GM23248 (cell line): ENCODE results near the gene PRKCE. TPM values are rescaled to one million over a fixed set of nuclear protein-coding genes. Genes with fewer than 3 reads are reported as not detected.

Source experiments
- DNase-seq: peaks from one replicate; pipeline ENCODE4 v3.0.0-alpha.2; 2015
- H2AFZ ChIP-seq: fragments of 200-600 bp; sonication (generic); 2 replicates; pipeline ENCODE4 v1.6.1; 2016; ENCODE audit warnings: antibody characterized with exemption
- H3F3A ChIP-seq: fragments of 200-600 bp; sonication (generic); 2 replicates; pipeline ENCODE4 v1.6.1; 2016; ENCODE audit warnings: mild to moderate bottlenecking, antibody characterized with exemption, mixed run types; ENCODE audit not compliant: insufficient read depth
- H3K27ac ChIP-seq: fragments of 200-600 bp; sonication (generic); 2 replicates; pipeline ENCODE4 v1.5.1; 2016; ENCODE audit warnings: mild to moderate bottlenecking
- H3K27me3 ChIP-seq: fragments of 200-600 bp; sonication (generic); replicated peaks from 2 replicates; pipeline ENCODE4 v1.6.1; 2016; ENCODE audit warnings: mild to moderate bottlenecking; ENCODE audit not compliant: insufficient read depth
- H3K36me3 ChIP-seq: fragments of 200-600 bp; sonication (generic); 2 replicates; pipeline ENCODE4 v1.6.1; 2016; ENCODE audit warnings: low read depth, mild to moderate bottlenecking
- H3K4me1 ChIP-seq: fragments of 200-600 bp; sonication (generic); 2 replicates; pipeline ENCODE4 v1.6.1; 2016; ENCODE audit warnings: mild to moderate bottlenecking; ENCODE audit not compliant: insufficient read depth
- H3K4me2 ChIP-seq: fragments of 200-600 bp; sonication (generic); one replicate; pipeline ENCODE4 v1.6.1; 2016; ENCODE audit warnings: mild to moderate bottlenecking; ENCODE audit not compliant: unreplicated experiment
- H3K4me3 ChIP-seq: fragments of 200-600 bp; sonication (generic); 2 replicates; pipeline ENCODE4 v1.5.1; 2016; ENCODE audit warnings: mild to moderate bottlenecking
- H3K79me2 ChIP-seq: fragments of 200-600 bp; sonication (generic); 2 replicates; pipeline ENCODE4 v1.6.1; 2016; ENCODE audit warnings: mild to moderate bottlenecking; ENCODE audit not compliant: insufficient read depth
- H3K9ac ChIP-seq: fragments of 200-600 bp; sonication (generic); 2 replicates; pipeline ENCODE4 v1.6.1; 2016; ENCODE audit warnings: mild to moderate bottlenecking
- H3K9me2 ChIP-seq: fragments of 200-600 bp; sonication (generic); 2 replicates; pipeline ENCODE4 v1.6.1; 2016; ENCODE audit warnings: mixed run types, mild to moderate bottlenecking, moderate library complexity; ENCODE audit not compliant: insufficient read depth
- H3K9me3 ChIP-seq: fragments of 200-600 bp; sonication (generic); one replicate; pipeline ENCODE4 v1.6.1; 2017; ENCODE audit warnings: low read depth
- H4K20me1 ChIP-seq: fragments of 200-600 bp; sonication (generic); 2 replicates; pipeline ENCODE4 v1.6.0; 2016; ENCODE audit not compliant: insufficient read depth
- EZH2 ChIP-seq: fragments of 200-600 bp; sonication (generic); IDR thresholded peaks from 2 replicates; pipeline ENCODE4 v1.6.1; 2018; ENCODE audit warnings: antibody characterized with exemption, mild to moderate bottlenecking; ENCODE audit not compliant: insufficient read depth, poor library complexity, severe bottlenecking
- EZH2phosphoT487 ChIP-seq: fragments of 200-600 bp; sonication (generic); IDR thresholded peaks from 2 replicates; pipeline ENCODE4 v1.6.1; 2018; ENCODE audit warnings: antibody characterized with exemption, moderate library complexity, mild to moderate bottlenecking, low read depth; ENCODE audit not compliant: insufficient read depth
- WGBS, 2 experiments: methylation state at CpG; one replicate each; pipeline ENCODE4 v1.1.6; 2015 to 2017; ENCODE audit warnings: low lambda C conversion rate in 2 of 2, low coverage in 1 of 2; ENCODE audit errors: missing lambda C conversion rate in 2 of 2; 5-methylcytosine and 5-hydroxymethylcytosine counted together
- in situ Hi-C: fragments of 300-500 bp; cut with MboI; formaldehyde crosslinking; loops from 2 replicates; pipeline ENCODE4 v1.15.0; 2020
- polyA plus RNA-seq: library from polyadenylated mRNA; unstranded; fragments of >200 nt; fragmentation: Nextera tagmentation; extraction: Ambion mirVana; gene quantifications from 2 replicates; pipeline ENCODE4 v1.2.1, GENCODE V29; 2016
- total RNA-seq: library from RNA; depleted of rRNA; stranded (reverse); fragments of >200 nt; shearing (Covaris generic); gene quantifications from 2 replicates; pipeline ENCODE4 v1.2.3, GENCODE V29; 2014

The PRKCE gene
- total and polyA plus RNA-seq, 2 experiments from 2014 or later = 5.9 to 7.0 TPM

DNA sequence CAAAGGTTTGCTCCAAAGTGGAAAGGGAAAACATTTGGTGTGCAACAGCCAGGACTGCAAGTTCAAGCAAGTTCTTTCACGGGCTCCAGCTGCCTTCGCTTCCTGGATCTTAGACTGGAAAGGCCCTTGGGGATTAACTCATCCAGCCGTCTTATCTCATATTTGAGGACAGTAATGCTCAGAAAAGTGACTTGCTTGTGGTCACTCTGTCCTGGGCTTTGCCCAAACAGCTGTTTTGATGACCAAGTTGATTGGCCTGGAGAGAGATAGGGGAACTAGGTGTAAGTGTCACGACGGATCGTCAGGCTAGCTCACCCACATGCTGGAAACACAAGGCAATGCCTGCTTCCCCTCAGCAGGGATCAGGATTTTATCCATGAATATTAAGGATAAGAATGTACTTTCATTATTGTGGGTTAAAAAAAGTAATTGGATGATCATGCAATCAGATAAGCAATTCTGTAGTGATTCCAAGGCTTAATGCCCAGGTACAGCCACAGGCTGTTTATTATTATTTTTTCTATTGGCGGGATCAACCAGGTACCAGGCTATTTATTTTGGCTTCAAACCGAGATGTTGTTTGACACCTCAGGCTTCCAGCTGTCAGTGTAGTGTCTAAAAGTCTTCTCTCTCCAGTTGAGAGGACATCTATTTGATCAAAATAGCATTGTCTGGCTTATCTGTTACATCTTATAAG, 483.2 kb downstream of the PRKCE start:
- H3K4me2 ChIP-seq = no peak overlapping the region
- no peak overlapping the region for H3K9ac ChIP-seq
- no peaks in the 10 kb centered on the region for H3K79me2 ChIP-seq
- TF ChIP-seq EZH2 (no peak), EZH2phosphoT487 (no peak)
- H3K27ac ChIP-seq = no peak overlapping the region
- H3K9me3 ChIP-seq = no peaks in the 10 kb centered on the region
- DNase-seq = peak; percentile 54
- H3K27me3 ChIP-seq = no peaks in the 10 kb centered on the region
- no peaks in the 10 kb centered on the region for H3K9me2 ChIP-seq
- no peak overlapping the region for H3K4me3 ChIP-seq
- no peaks in the 10 kb centered on the region for H3K36me3 ChIP-seq
- no peaks in the 10 kb centered on the region; the same call in 1 of the 2 replicates for H3K4me1 ChIP-seq
- H2AFZ ChIP-seq = no peak overlapping the region
- H4K20me1 ChIP-seq = no peaks in the 10 kb centered on the region
- 74 to 79% methylated on average over 8 of the region's 8 CpGs for WGBS, 2 experiments
- H3F3A ChIP-seq = no peaks in the 10 kb centered on the region
- in situ Hi-C loops = no loop called here

DNA sequence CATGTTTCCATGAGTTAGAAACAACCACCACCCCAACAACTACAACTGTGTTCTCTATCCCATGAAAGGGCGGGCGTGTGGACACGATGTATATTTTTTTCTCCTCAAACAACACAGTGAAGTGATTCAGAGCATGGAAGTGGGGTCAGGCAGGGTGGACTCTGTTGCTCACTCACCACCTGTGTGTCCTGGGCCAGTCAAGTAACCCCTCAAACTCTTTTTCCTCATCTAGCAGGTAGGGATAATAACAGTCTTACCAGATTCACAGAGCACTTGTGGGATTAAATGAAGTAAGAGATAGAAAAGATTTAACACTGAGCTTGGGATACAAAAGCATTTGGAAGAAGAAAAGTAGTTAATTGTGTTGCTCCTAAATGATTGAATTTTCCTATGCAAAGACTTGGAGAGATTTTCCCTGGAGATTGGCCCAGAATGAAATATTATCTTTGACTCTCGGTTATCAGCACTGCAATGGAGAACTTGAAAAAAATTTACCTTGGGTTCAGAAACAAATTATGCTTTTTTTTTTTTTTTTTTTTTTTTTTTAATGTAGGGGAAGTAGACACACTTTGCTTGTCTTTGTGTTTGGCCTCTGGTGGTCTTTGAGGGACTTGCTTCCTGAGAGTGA, 483.9 kb downstream of the PRKCE start:
- no peak for DNase-seq

DNA sequence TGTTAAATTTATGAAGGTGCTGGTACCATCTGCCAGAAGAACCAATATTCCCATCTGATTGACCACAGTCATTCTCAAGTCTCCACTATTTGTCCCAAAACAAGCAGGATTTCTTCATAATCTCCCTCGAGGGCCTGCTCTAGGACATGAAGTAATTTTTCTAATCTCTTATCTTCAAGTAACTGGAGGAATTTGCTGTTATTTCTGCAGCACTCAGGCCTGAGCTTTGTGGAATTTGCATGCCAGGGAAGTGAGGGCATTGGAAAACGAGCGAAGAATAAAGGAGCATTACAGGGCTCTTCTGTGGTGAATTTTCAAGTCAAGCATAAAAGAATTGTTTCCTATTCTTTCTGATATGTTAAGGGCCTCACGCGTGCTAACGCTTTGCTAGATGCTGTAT, 484.5 kb downstream of the PRKCE start:
- H3K4me2 ChIP-seq = no peak overlapping the region
- DNase-seq = peak; percentile 6
- H3K9me3 ChIP-seq = no peaks in the 10 kb centered on the region
- no peaks in the 10 kb centered on the region for H3K9me2 ChIP-seq
- no peaks in the 10 kb centered on the region for H4K20me1 ChIP-seq
- no peaks in the 10 kb centered on the region for H3K36me3 ChIP-seq
- no peak overlapping the region for H3K4me3 ChIP-seq
- H3K4me1 ChIP-seq = no peaks in the 10 kb centered on the region; the same call in 1 of the 2 replicates
- no peak overlapping the region for H3K9ac ChIP-seq
- H3K27me3 ChIP-seq = no peaks in the 10 kb centered on the region
- in situ Hi-C loops = no loop called here
- no peak overlapping the region for H2AFZ ChIP-seq
- no peaks in the 10 kb centered on the region for H3F3A ChIP-seq
- H3K79me2 ChIP-seq = no peaks in the 10 kb centered on the region
- 81 to 84% methylated on average over 6 of the region's 6 CpGs for WGBS, 2 experiments
- no peak overlapping the region for H3K27ac ChIP-seq
- TF ChIP-seq EZH2 = no peak
- no peak for TF ChIP-seq EZH2phosphoT487

More for the DNA sequence above, 483.9 kb downstream of the PRKCE start:
- no peaks in the 10 kb centered on the region for H3K9me2 ChIP-seq
- no peaks in the 10 kb centered on the region for H3F3A ChIP-seq
- H2AFZ ChIP-seq = no peak overlapping the region
- 92 to 95% methylated on average over 4 of the region's 4 CpGs for WGBS, 2 experiments
- no peaks in the 10 kb centered on the region for H3K9me3 ChIP-seq
- no peaks in the 10 kb centered on the region; the same call in 1 of the 2 replicates for H3K4me1 ChIP-seq
- no peak overlapping the region for H3K27ac ChIP-seq
- no peaks in the 10 kb centered on the region for H3K27me3 ChIP-seq
- H3K36me3 ChIP-seq = no peaks in the 10 kb centered on the region
- no peak overlapping the region for H3K9ac ChIP-seq
- TF ChIP-seq EZH2phosphoT487 (no peak), EZH2 (no peak)
- in situ Hi-C loops = no loop called here
- H3K4me3 ChIP-seq = no peak overlapping the region
- H3K4me2 ChIP-seq = no peak overlapping the region
- no peaks in the 10 kb centered on the region for H4K20me1 ChIP-seq
- H3K79me2 ChIP-seq = no peaks in the 10 kb centered on the region

DNA sequence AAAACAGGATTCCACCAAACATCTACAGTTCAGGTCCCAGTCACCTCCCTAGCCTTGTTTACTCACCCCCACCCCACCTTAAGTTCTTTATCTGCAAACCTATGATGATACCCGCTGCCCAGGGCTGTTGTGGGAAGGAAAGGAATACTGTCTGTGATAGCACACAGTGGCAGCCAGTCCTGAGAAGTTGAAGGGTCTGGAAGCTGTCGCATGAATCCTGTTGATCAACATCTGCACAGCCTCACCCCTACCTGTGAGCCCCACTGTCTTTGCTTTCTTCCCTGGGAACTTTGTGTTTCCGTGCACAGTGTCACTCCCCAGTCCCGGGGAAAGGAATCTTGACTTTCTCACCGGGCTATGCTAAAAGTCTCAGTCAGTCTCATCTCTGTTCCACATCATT, 485.0 kb downstream of the PRKCE start:
- Histone ChIP-seq H4K20me1 (no peaks in the 10 kb centered on the region), H3F3A (no peaks in the 10 kb centered on the region), H3K27me3 (no peaks in the 10 kb centered on the region), H3K4me1 (no peaks in the 10 kb centered on the region; the same call in 1 of the 2 replicates), H2AFZ (no peak overlapping the region), H3K9ac (no peak overlapping the region), H3K9me3 (no peaks in the 10 kb centered on the region), H3K4me3 (no peak overlapping the region), H3K27ac (no peak overlapping the region), H3K4me2 (no peak overlapping the region), H3K79me2 (no peaks in the 10 kb centered on the region), H3K36me3 (no peaks in the 10 kb centered on the region), H3K9me2 (no peaks in the 10 kb centered on the region)
- WGBS, 2 experiments = 89 to 90% methylated on average over 5 of the region's 5 CpGs
- no peak for DNase-seq
- in situ Hi-C loops = no loop called here
- TF ChIP-seq EZH2phosphoT487 (no peak), EZH2 (no peak)
